HG03095 (cell line): Measurements from ENCODE around the gene PPT2.
"Not testable (repeated sequence)": the region's sequence is repeated elsewhere in the genome, so short reads cannot be mapped to it uniquely, and the experiment has no call there.

Experiments
- ATAC-seq: cut with Tn5 transposase; IDR thresholded peaks from one replicate; pipeline ENCODE4 v1.9.1; 2021; ENCODE audit warnings: moderate library complexity; ENCODE audit not compliant: unreplicated experiment

PPT2 gene

GRCh38 chr6:32188381-32189068 is 34.6 kb downstream of the PPT2 start:
- ATAC-seq, result no peak

GRCh38 chr6:32189069-32189741 is 35.3 kb downstream of the PPT2 start:
- ATAC-seq, result no peak

- ATAC-seq, result no peak
Measured at GRCh38 chr6:32189742-32190053, 35.8 kb downstream of the PPT2 start.

DNA sequence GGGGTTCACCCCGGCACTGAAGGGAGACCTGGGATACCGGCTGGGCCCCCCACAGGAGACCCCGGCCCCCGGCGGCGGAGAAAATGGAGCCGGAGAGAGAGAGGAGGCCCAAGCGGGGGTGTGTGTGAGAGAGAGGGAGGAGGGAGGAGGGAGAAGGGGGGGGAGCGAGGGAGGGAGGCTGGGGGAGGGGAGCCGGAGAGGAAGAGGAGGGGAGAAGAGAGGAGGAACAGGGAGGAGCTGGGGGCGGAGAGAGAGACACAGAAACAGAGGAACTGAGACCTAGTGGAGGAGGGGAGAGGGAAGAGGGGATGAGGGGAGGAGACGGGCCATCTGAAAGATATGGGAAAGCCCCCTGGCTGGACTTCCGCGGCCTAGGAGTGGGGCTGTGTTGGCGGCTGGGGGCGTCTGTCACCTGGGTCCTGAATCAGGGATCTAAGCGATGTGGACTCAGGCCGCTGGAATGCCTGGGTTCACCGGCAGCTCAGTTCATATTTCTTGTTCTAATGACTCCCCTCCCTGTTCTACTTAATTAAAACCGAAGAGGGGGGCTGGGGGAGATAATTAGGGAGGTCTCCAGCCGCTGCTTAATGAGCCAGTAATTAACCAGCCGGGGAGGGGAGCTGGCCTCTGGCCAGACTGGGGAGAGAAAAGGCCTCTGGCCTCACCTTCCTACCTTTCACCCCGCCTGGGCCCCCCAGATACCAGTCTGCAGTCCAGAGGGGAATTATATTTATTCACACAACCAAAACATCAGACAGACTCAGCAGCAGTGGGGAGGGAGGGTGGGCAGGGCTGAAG is 36.3 kb downstream of the PPT2 start, which contains the start of gene PBX2:
TSS of gene PBX2 (minus strand) at position 149 of the 798 bp plus-strand sequence. CDS start 287 bp downstream, outside the sequence.
- peak; percentile 52 for ATAC-seq

GRCh38 chr6:32190911-32191677 is 37.2 kb downstream of the PPT2 start:
- ATAC-seq, result no peak

DNA sequence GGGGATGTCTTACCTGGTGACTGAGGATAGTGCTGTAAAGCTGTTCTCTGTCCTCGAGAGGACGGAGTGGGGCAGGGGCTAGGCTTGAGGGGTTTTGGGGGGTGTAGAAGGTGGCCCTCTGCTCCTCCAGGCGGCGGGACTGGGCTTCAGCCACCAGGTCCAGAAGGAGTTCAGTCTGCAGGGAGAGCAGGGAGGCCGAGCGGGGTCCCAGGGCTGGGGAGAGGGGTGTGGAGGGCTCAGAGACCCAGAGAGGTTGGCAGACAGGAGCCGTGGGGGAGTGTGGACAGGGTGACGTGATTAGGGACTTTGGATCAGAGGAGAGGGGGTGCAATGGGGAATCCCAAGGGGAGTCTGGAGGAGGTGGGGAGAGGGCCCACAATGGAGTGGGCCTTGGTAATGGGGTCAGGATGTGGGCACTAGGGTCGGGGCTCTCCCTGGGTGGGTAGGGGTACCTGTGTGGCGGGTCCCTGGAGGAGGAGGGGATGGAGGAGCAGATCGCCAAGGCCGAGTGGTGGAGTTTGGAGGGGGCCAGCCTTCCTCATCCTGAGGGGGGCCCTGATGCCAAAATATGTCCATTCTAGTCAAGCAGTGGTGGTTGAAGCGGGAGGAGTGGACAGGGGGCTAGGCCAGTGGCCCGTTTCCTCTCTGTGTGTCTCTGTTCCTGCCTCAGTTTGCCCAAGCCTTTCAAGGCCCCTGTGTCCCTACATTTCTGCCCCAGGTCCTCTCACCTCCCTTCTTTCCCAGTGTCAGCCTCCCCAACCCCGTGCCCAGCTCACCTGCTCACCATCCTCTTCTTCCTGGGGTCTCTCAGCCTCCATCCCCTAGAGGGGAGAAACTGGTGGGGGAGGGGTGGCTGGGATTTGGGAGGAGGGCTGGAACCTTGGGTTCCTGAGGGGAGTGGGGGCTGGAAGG is 38.0 kb downstream of the PPT2 start:
- ATAC-seq, result no peak

DNA sequence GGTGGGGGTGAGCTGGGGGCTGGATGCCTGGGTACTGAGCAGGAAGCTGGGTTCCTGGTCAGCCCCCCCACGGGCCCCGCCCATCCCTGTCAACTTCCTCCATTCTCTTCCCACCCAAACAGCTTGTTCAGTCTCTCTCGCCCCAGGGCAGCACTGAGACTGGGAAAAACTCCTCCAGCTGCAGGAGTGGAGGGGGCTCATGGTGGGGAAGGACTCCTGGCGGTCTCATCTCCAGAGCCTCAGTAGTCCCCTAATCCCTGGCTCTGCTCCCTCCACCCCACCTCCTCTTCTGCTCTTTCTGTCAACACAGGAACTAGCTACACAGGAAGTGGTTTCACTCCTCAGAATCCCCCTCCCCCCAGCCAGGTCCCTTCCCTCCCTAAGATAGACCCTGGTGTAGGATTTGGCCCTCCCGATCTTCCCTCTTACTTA is 38.7 kb downstream of the PPT2 start, which contains the start of gene GPSM3:
TSS of gene GPSM3 (minus strand) at position 36 of the 432 bp plus-strand sequence. CDS start 130 bp downstream, outside the sequence.
- no peak for ATAC-seq

DNA sequence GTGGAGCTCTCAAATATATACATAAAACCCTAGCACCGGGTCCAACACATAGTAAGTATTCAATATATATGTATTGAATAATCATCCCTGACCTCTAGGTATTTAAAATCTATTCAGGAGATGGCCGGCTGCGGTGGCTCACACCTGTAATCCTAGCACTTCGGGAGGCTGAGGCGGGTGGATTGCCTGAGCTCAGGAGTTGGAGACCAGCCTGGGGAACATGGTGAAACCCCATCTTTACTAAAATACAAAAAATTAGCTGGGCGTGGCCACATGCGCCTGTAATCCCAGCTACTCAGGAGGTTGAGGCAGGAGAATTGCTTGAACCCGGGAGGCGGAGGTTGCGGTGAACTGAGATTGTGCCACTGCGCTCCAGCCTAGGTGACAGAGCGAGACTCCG is 39.2 kb downstream of the PPT2 start:
- ATAC-seq, result not testable (repeated sequence)

DNA sequence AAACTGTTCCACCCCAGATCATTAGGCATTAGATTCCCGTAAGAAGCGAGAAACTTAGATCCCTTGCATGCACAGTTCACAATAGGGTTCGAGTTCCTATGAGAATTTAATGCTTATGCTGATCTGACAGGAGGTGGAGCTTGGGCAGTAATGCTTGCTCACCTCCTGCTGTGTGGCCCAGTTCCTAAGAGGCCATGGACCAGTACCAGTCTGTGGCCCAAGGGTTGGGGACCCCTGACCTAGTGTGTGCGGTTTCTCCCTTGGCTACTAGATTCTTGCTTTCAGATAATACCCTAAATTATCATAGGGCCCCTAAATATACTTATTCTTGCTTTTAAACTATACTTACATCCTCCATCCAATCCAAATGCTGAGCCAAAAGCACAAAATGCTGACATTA is 40.4 kb downstream of the PPT2 start:
- ATAC-seq, result no peak

DNA sequence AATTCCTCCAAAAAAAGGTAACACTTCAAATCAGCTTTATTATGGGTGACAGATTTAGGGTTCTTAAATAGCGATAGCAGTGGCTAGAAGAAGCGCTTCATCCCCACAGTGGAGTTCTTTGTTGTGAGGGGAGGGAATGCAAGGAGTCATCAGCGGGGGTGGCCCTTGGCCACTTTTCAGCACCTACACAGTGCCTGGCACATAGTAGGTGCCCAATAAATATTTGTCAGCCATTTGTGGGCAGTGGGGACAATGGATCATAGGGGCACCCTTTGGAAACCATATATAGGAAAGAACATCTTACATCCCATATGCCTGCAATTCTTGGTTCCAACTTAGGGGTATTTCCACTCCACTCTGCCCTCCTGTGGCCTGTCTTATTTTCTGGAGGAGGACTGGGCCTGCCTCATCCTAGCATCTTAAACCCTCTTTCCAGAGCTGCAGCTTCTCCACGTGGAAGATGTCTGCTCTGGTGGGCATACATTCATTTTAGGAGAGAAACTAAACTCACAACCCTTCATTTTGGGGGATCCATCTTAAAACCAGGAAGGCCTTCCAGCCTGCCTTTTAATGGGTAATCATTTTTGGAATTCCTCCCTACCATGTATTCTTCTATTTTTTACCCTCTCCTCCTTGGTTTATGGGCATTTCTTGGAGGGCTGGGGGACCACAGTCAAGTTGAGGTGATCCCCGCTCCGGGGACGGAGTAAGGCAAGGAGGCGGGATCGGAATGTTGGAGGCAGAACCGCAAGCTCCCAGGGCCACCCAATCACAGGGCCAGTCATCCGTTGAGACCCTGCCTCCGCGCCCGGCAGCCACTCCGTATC is 41.1 kb downstream of the PPT2 start:
- no peak for ATAC-seq

DNA sequence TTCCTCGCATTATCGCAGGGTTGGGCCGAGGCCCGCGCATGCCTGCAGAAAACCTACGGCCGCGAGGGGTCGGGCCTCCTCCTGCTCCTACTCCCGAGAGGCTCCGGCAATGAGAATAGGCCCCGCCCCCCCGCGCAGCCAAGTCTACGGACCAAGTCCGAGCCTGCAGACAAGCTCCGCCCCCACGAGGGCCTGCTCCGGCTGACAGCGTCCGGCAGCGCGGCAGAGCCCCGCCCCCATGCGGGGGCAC is 41.6 kb downstream of the PPT2 start:
- no peak for ATAC-seq

GRCh38 chr6:32195902-32196681 is 42.2 kb downstream of the PPT2 start:
- ATAC-seq, result peak; percentile 64

DNA sequence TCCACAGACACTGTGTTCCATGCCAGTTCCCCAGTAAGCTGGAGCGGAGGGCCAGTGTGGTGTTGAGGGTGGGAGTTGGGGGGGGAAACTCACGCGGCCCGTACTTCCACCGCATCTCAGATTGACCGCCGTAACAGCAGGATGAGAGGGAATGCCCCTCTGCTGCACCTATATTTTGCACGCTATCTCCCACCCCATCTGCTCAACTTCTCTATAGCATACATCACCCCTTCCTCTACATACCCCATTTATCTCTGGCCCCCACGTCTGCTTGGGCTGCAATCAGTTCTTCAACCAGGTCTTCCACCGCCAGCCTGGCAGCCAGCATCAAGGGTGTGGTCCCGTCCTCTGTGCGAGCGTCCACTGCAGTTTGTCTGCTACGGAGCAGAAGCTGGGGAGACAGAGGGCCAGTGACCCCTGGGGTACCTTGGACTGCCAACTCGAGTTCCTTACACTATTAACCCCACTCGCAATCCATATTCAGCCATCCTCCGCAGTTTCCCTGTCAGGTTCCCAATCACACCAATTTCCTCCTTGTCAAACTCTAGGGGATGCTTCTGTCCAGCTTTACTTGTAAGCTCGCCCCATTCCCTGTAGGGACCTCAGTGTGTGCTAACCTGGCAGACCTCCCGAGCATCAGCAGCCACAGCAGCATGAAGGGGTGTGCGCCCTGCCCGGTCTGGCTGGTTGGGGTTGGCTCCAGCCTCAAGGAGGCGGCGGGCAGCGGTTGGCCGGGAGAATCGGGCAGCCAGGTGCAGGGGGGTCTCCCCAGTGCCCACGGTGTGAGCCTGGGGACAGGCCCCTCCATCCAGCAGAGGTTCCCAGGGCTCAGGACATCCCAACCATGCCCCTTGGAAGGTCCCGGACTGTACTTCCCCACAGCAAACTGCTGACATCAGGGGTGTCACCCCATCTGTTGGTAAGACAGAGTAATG is 43.0 kb downstream of the PPT2 start:
- ATAC-seq, result no peak

- ATAC-seq, result no peak
Measured at GRCh38 chr6:32198345-32198696, 44.4 kb downstream of the PPT2 start.

- no peak for ATAC-seq
Measured at GRCh38 chr6:32198866-32199265, 44.9 kb downstream of the PPT2 start.

GRCh38 chr6:32200711-32201475 is 47.0 kb downstream of the PPT2 start:
- no peak for ATAC-seq

- no peak for ATAC-seq
Measured at GRCh38 chr6:32202186-32202585, 48.2 kb downstream of the PPT2 start.
